CD4-positive, alpha-beta T cell treated with Interleukin-15 for 4 hours (primary cell): ENCODE results near the gene AGAP1.

Experiments used
- DNase-seq: peaks from one replicate; pipeline ENCODE4 v3.0.0-alpha.2; 2020; ENCODE audit warnings: low spot score

Gene AGAP1

DNA sequence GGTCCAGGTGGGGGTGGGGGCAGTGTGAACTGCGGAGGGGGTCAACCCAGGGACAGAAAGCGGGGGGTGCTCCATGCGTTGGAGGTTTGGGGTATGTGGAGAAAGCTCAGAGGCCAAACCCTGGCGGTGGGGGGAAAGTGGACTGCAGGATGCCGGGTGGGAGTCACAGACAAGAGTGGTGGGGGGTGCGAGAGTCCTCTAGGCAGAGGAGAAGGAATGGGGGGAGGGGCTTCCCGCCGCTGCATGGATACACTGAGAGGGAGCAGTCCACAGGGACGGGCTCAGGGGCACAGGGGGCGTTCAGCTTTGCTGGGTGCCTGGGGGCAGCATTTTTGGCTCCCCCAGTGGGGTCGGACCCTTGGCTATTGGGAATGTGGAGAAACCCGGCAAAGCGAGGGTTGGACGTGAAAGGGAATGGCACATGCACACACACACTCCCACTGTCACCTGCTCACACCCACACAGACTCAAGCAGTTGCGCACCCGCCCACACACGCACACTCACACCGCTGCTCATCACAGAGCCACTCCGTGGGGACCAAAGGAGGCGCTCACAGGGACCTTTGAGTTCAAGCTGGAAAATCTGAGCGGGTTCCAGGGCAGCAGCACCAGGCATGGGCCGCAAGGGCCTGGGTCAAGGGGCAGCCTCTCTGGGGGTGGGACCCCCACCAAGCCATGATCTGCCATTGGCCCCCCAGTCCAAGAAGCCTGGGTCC is 666.7 kb downstream of the AGAP1 start:
- no peak for DNase-seq

DNA sequence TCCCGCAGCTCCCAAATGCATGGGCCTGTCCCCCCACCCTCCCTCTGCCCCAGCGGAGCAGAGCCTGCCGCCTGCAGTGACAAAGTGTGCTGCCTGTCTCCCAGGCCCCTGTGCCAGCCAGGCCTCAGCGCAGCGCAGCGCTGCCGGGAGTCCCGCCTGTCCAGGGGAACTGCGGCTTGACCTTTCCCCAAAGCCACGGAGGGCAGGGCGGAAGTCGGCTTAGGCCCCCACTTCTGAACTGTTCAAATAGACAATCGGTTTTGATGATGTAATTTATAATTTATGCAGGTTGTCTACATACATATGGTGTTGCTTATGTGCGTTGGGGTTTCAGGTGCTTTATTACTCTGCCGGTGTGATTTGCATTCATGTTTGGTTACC is 667.2 kb downstream of the AGAP1 start:
- no peak for DNase-seq

DNA sequence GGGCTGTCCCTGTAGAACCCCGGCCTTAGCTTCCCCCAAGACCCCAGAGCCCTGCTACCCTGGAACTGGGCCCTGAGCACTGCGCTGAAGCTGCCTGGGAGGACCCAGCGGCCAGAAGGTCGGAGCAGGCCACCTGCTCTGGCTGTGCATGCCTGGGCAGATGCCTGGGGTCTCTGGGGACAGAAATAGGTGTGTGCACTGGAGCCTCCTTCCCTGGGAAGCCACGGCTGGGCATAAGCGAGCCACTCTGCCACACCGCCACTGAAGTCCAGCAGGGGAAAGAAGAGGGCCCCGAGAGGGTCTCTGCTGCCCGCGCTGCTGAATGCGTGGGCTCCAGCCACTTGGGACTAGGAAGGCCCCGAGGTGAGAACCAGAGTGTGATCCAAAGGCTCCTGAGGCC is 667.7 kb downstream of the AGAP1 start:
- no peak for DNase-seq

DNA sequence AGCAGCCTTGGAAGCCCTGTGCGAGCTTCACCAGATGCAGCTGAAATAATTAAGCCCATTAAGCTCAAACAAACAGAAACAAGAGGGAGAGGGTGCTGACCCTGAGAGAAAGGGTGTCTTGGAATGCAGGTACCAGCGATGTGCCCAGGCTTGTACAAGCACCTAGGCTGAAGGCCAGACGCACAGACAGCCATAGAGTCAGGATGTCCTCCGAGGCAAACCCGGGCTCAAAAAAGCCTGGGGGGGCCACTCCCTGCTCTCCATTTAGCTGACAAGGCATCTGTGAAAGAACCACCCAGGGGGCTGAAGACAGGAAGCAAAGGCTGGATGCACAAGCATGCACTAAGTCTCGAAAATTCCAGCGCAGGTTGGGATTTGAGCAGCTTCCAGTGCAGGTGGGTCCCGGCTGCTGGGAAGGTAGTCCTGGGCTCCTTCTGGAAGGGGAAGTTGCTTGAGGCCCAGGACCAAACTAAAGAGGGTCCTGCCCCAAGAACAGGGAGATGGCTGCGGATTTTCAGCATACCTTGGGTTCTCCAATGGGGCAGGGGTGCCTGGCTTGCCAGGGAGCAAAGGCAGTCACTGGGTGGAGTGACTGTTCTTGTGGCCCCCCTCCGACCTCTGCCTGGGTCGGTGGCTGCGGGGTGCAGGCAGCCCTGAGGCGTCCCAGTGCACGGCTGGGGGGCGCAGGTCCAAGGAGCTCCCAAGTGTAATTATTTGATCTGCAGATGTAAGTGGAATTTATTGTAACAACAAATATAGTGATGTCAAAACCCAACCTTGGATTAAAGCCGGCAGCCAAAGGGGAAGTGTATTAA is 668.4 kb downstream of the AGAP1 start:
- DNase-seq: no peak

DNA sequence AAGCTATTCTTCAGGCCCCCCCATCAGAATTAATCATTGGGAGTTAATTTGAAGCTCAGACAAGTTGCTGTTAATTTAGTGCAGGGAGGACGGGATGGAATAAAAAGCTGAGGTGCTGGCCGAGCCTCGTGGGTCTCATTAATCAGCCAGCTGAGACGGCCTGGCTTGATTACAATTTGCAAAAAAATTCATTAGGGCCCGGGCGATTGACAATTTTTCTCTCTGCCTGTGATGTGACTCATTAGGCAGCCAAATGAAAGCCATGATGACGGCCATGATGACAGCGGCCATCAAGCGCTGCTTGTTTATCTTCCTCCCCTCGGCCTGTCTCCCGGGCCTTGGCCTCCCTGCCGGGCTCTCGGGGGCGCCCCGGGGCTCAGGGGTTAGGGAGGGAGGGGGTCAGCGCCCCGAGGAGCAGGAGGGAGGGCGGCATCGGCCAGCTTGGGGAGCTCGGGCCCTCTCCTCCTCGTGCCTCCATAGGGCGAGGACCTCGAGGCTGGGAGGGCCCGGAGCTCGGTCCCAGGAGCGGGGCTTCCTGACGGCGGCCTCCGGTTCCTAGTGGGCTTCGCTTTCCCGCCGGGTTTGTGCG is 669.1 kb downstream of the AGAP1 start:
- no peak for DNase-seq

DNA sequence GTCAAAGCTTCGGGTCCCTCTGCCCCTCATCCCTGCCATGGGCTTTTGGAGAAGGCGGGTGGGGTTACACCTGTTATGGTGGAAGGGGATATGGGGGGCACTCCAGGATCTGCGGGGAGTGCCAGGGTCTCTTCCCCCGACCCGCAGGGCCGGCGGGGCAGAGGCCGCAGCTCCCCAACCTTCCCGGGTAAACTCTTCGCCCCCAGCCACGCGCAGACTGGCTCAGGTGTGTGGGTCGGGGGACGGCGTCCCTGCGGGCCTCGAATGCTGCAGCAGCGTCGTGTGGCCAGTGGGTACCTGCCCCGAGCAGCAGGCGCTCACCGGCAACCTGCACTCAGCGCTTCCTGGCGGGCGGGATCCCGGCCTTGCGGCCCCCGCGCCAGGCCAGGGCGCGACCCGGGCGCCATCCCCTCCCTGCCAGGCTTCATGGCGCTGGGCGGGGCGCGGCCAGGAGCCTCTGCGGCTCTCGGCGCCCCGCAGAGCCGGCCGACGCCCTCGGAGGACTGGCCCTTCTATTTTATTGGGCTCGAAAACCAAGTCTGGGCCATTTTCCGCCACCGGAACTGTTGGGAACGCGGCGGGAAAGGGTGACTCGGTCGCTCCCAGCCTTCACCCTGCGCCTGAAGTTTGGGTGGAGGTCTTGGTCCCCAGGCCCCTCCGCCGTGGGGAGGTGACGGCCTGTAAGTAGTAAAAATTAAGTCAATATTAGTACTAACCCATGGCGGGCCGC is 669.8 kb downstream of the AGAP1 start:
- no peak for DNase-seq

DNA sequence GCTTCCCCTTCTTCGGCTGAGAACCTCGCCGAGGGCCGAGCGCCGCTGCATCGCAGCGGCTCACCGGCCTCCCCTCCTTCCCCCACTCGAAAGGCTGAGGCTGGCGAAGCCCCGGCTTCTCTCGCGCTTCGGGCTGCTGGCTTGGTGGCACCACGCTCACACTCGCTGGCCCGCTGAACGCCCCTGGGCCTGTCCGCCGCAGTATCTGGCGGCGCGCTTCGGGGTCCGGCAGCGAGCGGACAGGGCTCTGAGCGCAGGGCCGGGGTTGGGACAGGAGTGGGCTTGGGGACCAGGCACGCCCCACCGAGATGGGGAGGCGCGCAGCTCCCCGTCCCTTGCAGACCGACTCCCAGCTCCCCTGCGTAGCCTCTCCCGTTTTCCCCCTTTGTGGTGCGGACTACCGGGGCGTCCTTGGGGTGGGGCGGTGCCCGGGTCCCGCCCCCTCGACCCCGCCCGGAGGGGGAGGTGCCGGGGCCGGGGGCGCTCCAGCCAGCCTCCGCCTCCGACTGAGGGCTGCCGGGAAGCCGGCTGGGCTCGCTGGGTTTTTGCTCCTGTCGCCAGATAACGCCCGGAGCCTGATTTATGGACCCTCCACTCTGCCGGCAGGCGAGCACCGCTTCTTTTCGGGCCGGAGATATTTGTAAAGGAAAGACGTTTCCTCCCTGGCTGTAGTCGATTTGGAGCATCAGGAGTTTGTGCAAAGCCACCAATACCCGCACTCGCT is 670.5 kb downstream of the AGAP1 start:
- no peak for DNase-seq

DNA sequence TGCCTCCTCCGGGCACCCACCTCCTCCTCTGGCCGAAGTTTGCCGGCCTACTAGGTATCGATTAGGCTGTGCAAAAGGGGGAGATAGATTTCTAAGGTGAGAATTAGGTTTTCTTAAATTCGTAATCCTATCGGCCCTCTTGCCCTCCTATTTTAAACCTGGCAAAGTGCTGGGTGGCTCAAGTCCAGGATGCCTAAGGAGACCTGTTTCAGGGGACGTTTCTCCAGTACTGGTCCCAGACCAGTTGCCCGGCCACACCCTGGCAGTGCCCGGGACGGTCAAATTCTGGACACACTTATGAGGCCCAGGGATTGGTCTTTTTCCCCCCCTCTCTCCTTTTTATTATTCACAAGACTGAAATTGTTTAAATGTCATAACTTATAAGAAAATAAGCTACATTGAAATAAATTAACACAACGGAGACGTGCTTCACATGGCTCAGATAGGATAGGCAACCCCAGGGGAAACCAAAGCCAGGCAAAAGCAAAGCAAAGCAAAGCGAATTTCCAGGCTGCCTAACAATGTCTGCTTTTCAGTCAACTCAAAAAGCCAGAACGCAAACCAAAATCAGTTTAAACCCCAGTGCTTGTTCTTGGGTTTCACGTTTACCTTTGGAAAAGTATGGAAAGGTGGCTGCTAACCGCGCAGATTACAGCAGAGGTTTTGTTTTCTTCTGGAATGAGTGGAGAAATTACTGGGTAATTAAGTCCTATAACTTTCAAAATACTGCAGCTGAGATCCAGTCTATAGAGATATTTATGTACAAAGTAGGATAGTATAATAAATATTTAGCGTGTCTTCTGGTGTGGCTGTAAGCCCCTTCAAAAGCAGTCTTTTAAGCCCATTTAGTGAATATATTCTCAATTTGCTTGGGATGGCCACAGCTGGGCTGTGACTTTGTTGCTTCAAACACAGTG is 671.3 kb downstream of the AGAP1 start:
- DNase-seq: no peak

DNA sequence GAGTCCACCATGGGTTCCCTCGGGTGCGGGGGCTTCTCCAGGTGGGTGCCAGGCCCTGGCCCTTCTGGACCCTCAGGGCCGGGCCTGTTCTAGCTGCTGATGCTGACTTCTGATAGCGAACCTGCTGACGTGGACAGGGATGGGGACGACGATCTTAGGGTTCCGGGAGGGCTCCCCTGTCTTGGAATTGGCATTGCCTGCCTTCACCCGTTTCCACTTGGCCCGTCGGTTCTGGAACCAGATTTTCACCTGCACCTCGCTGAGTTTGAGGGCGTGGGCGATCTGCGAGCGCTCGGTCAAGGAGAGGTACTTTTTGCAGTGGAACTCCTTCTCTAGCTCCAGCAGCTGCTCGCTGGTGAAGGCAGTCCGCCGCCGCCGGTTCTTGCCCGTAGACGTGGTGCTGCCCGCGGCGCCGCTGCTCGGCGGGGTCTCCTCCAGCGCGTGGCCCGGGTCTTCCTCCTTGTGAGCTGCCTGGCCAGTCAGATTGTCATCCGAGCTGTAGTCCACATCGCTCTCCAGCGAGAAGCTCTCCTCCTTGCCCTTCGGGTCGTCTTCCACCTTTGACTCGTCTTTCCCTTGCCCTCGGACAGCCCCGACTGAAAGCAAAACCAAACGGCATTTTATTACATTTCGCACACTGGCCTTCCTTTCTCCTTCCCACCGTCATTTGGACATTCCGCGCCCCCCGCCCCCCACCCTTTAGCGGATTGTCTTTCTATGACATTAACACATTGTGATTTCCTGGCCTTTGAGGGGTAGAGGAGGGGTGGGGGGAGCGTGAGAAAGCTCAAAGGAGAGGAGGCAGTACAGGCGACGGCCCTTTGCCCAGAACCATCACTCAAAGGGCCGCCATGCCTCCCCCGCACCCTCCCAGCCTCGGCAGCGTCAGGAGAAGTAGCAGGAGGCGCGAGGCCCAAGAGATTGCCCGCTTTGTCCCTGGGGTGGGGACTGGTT is 672.3 kb downstream of the AGAP1 start:
- no peak for DNase-seq

DNA sequence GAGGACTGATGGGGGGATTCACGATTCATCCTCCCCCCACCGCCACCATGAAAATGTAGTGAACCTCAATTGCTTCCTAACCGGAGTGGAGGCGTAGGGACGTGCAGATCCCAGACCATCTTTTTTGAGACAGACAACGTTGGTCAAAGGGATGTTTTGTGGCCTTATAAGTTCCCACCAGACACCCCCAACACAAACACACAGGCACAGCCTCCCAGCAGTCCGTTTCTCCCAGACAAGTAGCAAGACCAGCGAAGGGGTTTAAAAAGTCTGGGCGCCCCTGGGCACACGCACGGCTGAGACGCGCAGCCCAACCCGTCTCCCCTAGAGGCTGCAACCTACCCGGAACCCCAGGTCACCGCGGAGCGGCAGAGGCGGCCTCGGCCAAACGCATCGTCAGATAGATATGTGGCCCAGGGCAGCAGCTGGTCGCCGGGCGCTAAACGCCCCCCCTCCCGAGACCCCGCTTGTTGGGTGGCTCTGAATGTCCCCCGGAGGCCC is 673.0 kb downstream of the AGAP1 start:
- DNase-seq: no peak

DNA sequence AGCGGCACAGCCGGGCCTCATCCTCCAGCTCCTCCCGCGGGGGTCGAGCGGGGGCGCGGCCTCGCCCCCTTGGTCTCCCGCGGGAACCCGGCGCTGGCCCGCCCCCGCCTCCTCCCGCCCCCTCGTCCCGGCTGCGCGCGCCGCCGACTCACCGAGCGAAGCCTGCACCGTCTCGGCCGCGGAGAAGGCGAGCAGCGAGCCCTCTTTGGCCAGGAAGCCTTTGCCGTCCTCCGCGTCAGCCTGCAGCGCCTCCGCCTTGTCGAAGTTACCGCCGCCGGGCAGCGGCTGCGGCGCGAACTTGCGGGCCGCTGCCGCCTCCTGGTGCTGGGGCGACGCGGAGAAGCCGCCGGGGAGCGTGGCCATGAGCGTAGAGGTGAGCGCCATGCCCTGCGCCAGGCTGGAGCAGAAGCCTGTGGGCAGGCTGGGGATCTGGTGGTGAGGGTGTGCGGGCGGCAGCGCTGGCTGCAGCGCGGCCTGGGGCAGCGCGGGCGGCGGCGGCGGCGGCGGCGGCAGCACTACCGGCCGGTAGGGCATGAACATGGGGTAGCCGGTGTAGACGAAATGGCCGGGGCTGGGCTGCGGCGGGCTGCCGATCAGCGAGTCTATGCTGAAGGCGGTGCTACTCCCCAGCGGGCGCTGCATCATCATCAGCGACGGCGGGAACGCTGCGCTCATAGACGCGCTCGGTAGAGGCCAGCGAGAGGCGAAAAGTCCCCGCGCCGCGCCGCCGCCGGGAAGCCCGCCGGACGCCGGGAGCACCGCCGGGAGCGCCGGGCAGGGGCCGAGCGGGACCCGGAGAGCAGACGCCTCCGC is 673.7 kb downstream of the AGAP1 start:
- DNase-seq: no peak

DNA sequence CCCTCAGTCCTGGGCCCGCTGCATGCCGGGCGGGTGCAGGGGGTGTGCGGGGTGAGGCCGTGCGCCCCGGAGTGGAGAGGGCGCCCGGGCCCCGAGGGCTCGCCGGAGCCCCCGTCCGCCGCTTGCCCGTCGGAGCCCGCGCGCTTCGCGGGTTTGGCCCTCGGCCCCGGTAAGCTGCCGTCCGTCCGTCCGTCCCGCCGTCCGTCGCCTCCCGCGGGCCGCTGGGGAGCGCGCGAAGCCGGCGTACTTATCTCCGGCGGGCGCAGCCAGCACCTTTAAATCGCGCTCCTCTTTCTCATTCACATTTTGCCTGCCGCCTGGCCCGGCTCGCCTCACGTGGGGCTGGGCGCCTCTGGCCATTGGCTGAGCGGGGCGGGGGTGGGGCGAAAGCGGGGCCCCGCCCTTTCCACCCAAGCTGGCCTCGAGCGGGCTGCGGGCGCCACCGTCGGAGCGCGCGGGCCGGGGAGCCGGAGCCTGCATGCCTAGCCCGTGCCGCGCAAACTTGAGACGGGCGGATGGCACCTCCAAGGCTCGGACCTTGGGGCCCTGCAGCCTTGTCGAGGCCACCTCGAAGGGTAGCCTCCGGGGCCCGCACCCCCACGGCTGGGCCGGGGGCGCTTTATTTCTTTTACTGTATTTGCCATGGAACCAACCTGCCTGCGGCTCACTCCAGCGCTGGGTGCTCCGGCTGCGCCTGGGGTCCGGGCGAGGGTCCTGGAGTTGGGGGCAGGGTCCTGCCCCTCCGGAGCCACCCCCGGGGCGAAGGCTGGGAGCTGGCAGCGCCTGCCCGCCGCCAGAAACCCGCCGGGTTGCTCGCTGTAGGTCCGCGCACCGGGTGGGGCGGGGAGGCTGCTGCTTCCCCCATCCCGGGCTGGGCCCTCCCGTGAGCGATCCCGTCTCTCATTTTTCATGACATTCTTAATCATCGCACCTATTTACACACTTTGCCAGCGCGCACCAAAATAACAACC is 674.6 kb downstream of the AGAP1 start, which contains the start of gene GBX2:
Gene GBX2, minus strand, starts transcription at position 277 of the 971 bp plus-strand sequence. CDS start 415 bp downstream, outside the sequence.
- DNase-seq: no peak

DNA sequence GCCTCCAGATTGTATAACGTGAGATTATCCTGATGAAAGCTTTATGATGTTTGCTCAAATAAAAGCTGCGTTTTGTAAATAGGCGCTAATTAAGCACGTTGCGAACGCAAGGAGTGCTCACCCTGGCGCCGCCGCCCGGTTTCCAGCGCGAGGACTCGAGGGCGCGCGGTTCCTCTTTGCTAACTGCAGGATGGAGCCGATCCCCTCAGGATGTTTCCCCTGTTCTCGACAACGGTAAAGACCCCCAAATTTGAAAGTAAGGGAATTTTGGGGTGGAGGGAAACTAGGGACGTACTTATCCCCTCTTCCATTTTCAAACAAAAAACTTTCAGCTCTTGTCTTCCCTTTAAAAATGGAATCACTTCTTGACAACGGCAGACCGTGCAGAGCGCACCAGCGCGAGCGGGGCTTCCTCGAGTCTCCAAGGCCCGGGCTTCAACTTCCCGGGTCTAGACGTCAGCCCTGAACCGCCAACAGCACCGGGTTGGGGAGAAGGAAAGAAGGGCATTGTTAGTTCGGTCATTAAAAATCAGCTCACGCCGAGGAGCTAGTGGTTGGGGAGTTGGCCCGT is 675.4 kb downstream of the AGAP1 start:
- DNase-seq: no peak

DNA sequence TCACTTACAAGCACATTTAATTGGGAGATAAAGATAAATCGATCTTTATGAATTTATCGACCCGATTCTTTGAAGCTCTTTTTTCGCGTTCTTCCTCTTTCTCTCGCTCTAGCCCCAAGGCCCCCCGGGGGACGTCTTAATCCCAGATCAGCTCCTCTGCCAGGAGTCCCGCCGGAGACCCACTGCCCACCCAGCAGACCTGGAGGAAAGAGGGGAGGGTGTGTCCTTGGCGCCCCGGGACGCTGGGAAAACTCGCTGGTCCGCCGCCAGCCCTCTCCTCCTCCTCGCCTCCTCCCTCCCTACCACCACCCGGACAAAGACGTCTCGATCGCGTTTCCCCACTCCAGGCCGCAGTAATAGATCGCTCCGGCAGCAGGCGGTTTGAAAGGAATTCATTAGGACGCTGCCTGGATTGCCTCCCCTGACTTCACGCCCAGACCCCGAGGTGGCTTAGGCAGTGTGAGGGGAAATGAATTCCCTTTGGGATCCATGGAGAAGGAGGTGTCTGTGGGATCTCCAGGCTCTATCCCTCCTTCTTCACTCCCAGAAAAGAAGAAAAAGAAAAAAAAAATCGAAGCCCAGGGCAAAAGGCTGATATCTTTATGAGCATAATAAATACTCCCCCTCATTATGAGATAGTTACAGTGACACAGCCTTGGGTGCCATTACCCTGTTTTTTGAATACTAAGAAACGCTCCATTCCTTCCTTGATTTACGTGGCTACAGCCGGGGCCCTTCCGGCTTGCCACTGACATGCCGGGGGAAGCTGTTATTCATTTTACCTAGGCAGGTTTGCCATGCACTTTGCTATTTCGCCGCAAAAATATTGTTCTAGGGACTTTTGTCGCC is 676.1 kb downstream of the AGAP1 start:
- no peak for DNase-seq

DNA sequence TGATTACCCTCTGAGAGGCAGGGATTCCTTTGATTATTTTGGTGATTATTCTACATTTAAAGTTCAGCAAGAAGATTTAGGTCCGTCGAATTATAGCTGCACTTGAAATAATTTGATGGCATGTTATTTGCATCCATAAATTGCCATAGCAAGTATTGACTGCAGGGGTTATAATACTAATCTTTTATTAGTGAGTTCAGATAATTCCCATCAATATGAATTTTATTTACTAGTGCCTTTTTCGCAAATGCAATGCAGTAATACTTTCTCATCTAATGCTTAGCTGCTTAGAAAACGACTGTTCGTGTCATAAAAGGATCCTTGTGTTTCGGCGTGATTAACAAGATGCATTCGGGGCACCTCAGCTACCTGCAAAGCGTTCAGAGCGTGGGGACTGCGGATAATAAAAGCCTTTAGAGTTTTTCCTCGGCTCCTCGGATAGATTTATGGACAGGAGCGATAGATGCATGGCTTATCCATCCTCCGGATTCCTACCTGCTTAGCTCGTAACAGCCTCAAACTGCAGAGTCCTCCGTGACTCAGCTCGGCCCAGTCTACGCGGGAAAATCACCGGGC is 676.8 kb downstream of the AGAP1 start:
- no peak for DNase-seq
